ENCODE data around the gene HIC1. TPM values are rescaled to one million over a fixed set of nuclear protein-coding genes. Genes with fewer than 3 reads are reported as not detected.
"Not testable (repeated sequence)": the region's sequence is repeated elsewhere in the genome, so short reads cannot be mapped to it uniquely, and the experiment has no call there.

Gene HIC1
- total RNA-seq, 1 experiment from 2014 or later: 0.84 TPM

DNA sequence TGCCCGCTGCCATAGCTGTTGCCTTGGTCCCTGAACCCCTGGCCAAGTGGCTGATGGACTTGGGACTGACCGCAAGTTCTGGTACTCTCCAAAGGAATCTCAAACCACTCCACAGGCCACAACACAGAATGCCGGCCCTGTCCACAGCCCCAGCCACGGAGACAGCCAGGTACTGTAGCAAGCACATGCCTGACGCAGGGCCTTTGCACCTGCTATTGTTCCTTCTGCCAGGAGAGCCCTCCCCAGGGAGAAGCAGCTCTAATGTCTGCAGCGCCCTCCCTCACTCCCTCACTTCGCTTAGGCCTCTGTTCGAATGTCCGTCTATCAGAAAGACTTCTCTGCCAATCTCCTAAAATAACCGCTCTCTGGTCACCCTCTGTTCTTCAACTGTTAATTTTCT, 45.2 kb upstream of the HIC1 start:
- H3K27ac ChIP-seq (ENCODE audit: low read depth, low read length, poor library complexity, severe bottlenecking): no peak overlapping the region
- H3K4me1 ChIP-seq (ENCODE audit: insufficient read depth, low read length, poor library complexity, severe bottlenecking): peaks cover 10% of the 10 kb centered on the region
- POLR2A ChIA-PET (ENCODE audit: low non-redundant PET): no interaction called here
- intact Hi-C loops (cut with micrococcal nuclease; ENCODE audit: unreplicated experiment): no loop called here
- no peaks in the 10 kb centered on the region for H3K36me3 ChIP-seq (ENCODE audit: insufficient read depth, low read length, poor library complexity, severe bottlenecking)
- no peak overlapping the region for H3K4me3 ChIP-seq (ENCODE audit: low read depth, low read length, poor library complexity, severe bottlenecking)
- no peak for DNase-seq (ENCODE audit: low spot score)
- BruUV-seq (replicated peaks): no TSS peak
- H3K27me3 ChIP-seq (replicated peaks; ENCODE audit: insufficient read depth, low read depth, low read length, poor library complexity): no peaks in the 10 kb centered on the region
- CTCF ChIA-PET: no interaction called here
- TF ChIP-seq EZH2 (IDR thresholded peaks at IDR 0.05; ENCODE audit: borderline replicate concordance, low read depth, low read length, poor library complexity, severe bottlenecking): no peak
- TF ChIP-seq, protein P1, sequence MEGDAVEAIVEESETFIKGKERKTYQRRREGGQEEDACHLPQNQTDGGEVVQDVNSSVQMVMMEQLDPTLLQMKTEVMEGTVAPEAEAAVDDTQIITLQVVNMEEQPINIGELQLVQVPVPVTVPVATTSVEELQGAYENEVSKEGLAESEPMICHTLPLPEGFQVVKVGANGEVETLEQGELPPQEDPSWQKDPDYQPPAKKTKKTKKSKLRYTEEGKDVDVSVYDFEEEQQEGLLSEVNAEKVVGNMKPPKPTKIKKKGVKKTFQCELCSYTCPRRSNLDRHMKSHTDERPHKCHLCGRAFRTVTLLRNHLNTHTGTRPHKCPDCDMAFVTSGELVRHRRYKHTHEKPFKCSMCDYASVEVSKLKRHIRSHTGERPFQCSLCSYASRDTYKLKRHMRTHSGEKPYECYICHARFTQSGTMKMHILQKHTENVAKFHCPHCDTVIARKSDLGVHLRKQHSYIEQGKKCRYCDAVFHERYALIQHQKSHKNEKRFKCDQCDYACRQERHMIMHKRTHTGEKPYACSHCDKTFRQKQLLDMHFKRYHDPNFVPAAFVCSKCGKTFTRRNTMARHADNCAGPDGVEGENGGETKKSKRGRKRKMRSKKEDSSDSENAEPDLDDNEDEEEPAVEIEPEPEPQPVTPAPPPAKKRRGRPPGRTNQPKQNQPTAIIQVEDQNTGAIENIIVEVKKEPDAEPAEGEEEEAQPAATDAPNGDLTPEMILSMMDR (conservative IDR thresholded peaks at IDR 0.05; ENCODE audit: low read depth, low read length): no peak
- H3K9me3 ChIP-seq (ENCODE audit: low read depth, low read length, poor library complexity, severe bottlenecking): no peaks in the 10 kb centered on the region

DNA sequence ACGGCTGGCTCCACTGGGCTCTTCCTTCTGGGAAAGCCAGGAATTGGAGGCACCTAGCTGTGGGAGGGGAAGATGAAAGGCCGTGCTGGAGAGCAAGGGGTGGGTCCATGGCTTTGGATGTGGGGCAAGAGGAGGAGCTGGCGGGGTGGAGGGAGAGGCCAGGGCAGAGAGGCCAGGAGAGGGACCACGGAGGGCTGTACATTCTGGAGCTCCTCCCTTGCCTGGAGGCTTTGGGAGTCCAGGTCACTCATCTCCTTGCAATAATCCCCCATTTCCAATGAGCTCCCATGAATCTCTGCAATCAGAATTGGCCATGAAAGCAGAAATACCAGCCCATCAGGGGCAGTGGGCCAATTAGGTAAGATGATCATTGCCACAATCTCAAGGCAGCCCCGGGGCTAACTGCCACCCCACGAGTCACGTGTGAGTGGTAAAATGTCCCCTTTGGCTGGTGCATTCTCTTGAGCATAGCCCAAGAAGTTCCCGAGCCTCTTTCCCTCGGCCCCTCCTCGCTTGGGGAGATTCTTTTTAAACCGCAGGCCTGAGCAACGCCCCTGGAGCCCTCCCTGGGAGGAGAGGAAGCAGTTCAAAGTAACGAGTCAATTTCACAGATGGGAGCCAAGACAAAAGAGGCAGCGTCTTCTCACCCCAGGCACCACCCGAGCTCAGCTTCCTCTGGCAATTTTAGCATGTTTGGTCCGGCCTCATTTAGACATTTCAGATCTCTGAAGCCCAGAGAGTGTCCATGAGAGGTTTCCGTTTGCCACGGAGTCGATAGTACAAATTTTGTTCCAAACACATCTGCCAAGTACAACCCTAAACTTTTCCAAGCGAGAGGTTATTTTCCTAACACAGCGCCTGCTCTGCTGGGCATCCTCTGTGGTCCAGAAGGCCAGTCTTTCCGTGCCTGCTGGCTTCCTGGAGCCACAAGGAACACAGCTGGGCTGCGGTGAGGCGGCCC, 43.2 kb upstream of the HIC1 start:
- Histone ChIP-seq H3K27ac (ENCODE audit: low read depth, low read length, poor library complexity, severe bottlenecking) (no peak overlapping the region), H3K36me3 (ENCODE audit: insufficient read depth, low read length, poor library complexity, severe bottlenecking) (no peaks in the 10 kb centered on the region), H3K9me3 (ENCODE audit: low read depth, low read length, poor library complexity, severe bottlenecking) (no peaks in the 10 kb centered on the region), H3K4me3 (ENCODE audit: low read depth, low read length, poor library complexity, severe bottlenecking) (no peak overlapping the region), H3K27me3 (replicated peaks; ENCODE audit: insufficient read depth, low read depth, low read length, poor library complexity) (no peaks in the 10 kb centered on the region), H3K4me1 (ENCODE audit: insufficient read depth, low read length, poor library complexity, severe bottlenecking) (peaks cover 10% of the 10 kb centered on the region)
- POLR2A ChIA-PET (ENCODE audit: low non-redundant PET): interaction anchor here (0.5 kb wide), 1 partner anchor 12 kb away, joined by 4 read pairs; no protein-coding TSS in a partner anchor
- intact Hi-C loops (cut with micrococcal nuclease; ENCODE audit: unreplicated experiment): no loop called here
- DNase-seq (ENCODE audit: low spot score): peak; percentile 73
- CTCF ChIA-PET: no interaction called here
- TF ChIP-seq, protein P1 (conservative IDR thresholded peaks at IDR 0.05; ENCODE audit: low read depth, low read length): no peak
- TF ChIP-seq EZH2 (IDR thresholded peaks at IDR 0.05; ENCODE audit: borderline replicate concordance, low read depth, low read length, poor library complexity, severe bottlenecking): no peak
- BruUV-seq (replicated peaks): no TSS peak

DNA sequence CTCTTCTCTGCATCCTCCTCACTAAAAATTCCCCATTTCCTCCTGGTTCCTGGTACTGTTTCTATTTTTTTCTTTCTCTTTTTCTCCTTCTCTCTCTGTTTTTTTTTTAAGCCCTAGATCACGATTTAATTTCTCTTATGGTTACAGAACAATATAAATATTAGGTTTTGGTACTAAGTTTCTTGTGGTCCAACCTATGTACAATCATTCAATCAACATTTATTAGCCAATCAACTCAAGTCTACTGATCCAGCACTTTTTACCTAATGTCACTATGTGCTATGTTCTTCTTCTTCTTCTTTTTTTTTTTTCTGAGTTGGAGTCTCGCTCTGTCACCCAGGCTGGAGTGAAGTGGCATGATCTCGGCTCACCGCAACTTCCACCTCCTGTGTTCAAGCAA, 42.4 kb upstream of the HIC1 start:
- POLR2A ChIA-PET (ENCODE audit: low non-redundant PET): no interaction called here
- Histone ChIP-seq H3K27ac (ENCODE audit: low read depth, low read length, poor library complexity, severe bottlenecking) (no peak overlapping the region), H3K36me3 (ENCODE audit: insufficient read depth, low read length, poor library complexity, severe bottlenecking) (no peaks in the 10 kb centered on the region), H3K27me3 (replicated peaks; ENCODE audit: insufficient read depth, low read depth, low read length, poor library complexity) (no peaks in the 10 kb centered on the region), H3K4me1 (ENCODE audit: insufficient read depth, low read length, poor library complexity, severe bottlenecking) (peaks cover 10% of the 10 kb centered on the region), H3K9me3 (ENCODE audit: low read depth, low read length, poor library complexity, severe bottlenecking) (no peaks in the 10 kb centered on the region), H3K4me3 (ENCODE audit: low read depth, low read length, poor library complexity, severe bottlenecking) (no peak overlapping the region)
- intact Hi-C loops (cut with micrococcal nuclease; ENCODE audit: unreplicated experiment): no loop called here
- no peak for DNase-seq (ENCODE audit: low spot score)
- BruUV-seq (replicated peaks): no TSS peak
- TF ChIP-seq, protein P1 (conservative IDR thresholded peaks at IDR 0.05; ENCODE audit: low read depth, low read length): no peak
- CTCF ChIA-PET: no interaction called here

DNA sequence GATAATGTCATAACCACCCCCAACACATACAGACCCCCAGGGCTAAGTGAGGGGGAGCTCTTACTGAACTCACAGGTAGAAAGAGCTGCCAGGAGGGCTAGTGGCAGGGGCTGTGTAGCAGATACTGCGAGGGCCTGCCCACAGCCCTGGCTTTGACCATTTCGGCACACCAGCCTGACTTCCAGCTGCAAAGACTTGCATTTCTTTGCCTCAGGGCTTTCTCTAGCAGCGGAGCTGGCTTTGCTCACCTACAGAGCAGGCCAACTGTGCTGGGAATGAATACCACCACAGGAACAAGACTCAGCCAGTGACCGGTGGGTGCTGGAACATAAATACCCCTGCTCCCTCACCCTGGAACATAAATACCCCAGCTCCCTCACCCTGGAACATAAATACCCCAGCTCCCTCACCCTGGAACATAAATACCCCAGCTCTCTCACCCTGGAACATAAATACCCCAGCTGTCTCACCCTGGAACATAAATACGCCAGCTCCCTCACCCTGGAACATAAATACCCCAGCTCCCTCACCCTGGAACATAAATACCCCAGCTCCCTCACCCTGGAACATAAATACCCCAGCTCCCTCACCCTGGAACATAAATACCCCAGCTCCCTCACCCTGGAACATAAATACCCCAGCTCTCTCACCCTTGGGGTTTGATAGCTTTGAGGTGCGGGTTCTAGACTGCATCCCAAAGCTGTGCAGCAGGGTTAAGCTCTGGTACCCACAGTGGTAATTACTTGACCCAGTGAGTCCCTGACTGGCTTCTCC, 41.5 kb upstream of the HIC1 start:
- H3K9me3 ChIP-seq (ENCODE audit: low read depth, low read length, poor library complexity, severe bottlenecking); H3K36me3 ChIP-seq (ENCODE audit: insufficient read depth, low read length, poor library complexity, severe bottlenecking); H3K4me3 ChIP-seq (ENCODE audit: low read depth, low read length, poor library complexity, severe bottlenecking); H3K27me3 ChIP-seq (replicated peaks; ENCODE audit: insufficient read depth, low read depth, low read length, poor library complexity); POLR2A ChIA-PET (ENCODE audit: low non-redundant PET); BruUV-seq (replicated peaks); H3K27ac ChIP-seq (ENCODE audit: low read depth, low read length, poor library complexity, severe bottlenecking); intact Hi-C loops (cut with micrococcal nuclease; ENCODE audit: unreplicated experiment); CTCF ChIA-PET; DNase-seq (ENCODE audit: low spot score): not testable (repeated sequence)
- peaks cover 10% of the 10 kb centered on the region for H3K4me1 ChIP-seq (ENCODE audit: insufficient read depth, low read length, poor library complexity, severe bottlenecking)
